ENCODE data around the gene MYO6. TPM values are rescaled to one million over a fixed set of nuclear protein-coding genes. Genes with fewer than 3 reads are reported as not detected.
"Not testable (repeated sequence)": the region's sequence is repeated elsewhere in the genome, so short reads cannot be mapped to it uniquely, and the experiment has no call there.

The MYO6 gene
- total RNA-seq, 3 donors from 2014 or later (not counting 1 experiment from before 2014, with no cell fraction given) = 3.7 to 9.2 (median 6.6) TPM

GRCh38 chr6:75892384-75892783 is 143.3 kb downstream of the MYO6 start:
- peaks cover 0 to 5% of the 10 kb centered on the region in 2 donors for H3K4me1 Mint-ChIP-seq
- H3K4me1 ChIP-seq (ENCODE audit: control insufficient read depth, insufficient read depth, low read length) = no peaks in the 10 kb centered on the region
- H3K9me3 ChIP-seq (ENCODE audit: control insufficient read depth, insufficient read depth, low read length) = no peaks in the 10 kb centered on the region
- no peak overlapping the region for H3K4me3 ChIP-seq (ENCODE audit: low read length)
- no peak overlapping the region for H3K27ac ChIP-seq (ENCODE audit: low read length)
- TF ChIP-seq CTCF (IDR thresholded peaks at IDR 0.05) = no peak
- no peaks in the 10 kb centered on the region for H3K36me3 ChIP-seq (ENCODE audit: control insufficient read depth, insufficient read depth, low read length)
- no peak for ATAC-seq
- intact Hi-C loops (cut with micrococcal nuclease) = no loop called here
- H3K27me3 Mint-ChIP-seq (ENCODE audit: low read depth in 2 of 2) = no peaks in the 10 kb centered on the region
- no peak for DNase-seq
- H3K27me3 ChIP-seq (ENCODE audit: control insufficient read depth, insufficient read depth, low read length) = no peaks in the 10 kb centered on the region
- no peak overlapping the region for H3K4me3 Mint-ChIP-seq
- H3K27ac Mint-ChIP-seq = no peak overlapping the region
- 97% methylated on average over 8 of the region's 8 CpGs for WGBS (ENCODE audit: insufficient coverage)
- no peaks in the 10 kb centered on the region for H3K9me3 Mint-ChIP-seq
- H3K36me3 Mint-ChIP-seq = no peaks in the 10 kb centered on the region

GRCh38 chr6:75893058-75893775 is 144.2 kb downstream of the MYO6 start:
- H3K36me3 Mint-ChIP-seq = no peaks in the 10 kb centered on the region
- peak in 1 of 3 donors; percentile 55 for ATAC-seq
- H3K4me3 Mint-ChIP-seq = no peak overlapping the region
- H3K27me3 Mint-ChIP-seq (ENCODE audit: low read depth in 2 of 2) = no peaks in the 10 kb centered on the region
- DNase-seq = peak in 1 of 2 donors; percentile 61
- Histone ChIP-seq H3K4me1 (ENCODE audit: control insufficient read depth, insufficient read depth, low read length) (no peaks in the 10 kb centered on the region), H3K4me3 (ENCODE audit: low read length) (no peak overlapping the region), H3K36me3 (ENCODE audit: control insufficient read depth, insufficient read depth, low read length) (no peaks in the 10 kb centered on the region), H3K9me3 (ENCODE audit: control insufficient read depth, insufficient read depth, low read length) (no peaks in the 10 kb centered on the region), H3K27ac (ENCODE audit: low read length) (no peak overlapping the region), H3K27me3 (ENCODE audit: control insufficient read depth, insufficient read depth, low read length) (no peaks in the 10 kb centered on the region)
- TF ChIP-seq CTCF (IDR thresholded peaks at IDR 0.05) = peak; percentile 68
- intact Hi-C loops (cut with micrococcal nuclease) = no loop called here
- no peak overlapping the region for H3K27ac Mint-ChIP-seq
- peaks cover 0 to 5% of the 10 kb centered on the region in 2 donors for H3K4me1 Mint-ChIP-seq
- no peaks in the 10 kb centered on the region for H3K9me3 Mint-ChIP-seq
- WGBS (ENCODE audit: insufficient coverage) = 11% methylated on average over 5 of the region's 5 CpGs

GRCh38 chr6:75893776-75894152 is 144.7 kb downstream of the MYO6 start:
- no peaks in the 10 kb centered on the region for H3K9me3 Mint-ChIP-seq
- DNase-seq = no peak
- H3K4me3 Mint-ChIP-seq = no peak overlapping the region
- no peak for TF ChIP-seq CTCF (IDR thresholded peaks at IDR 0.05)
- H3K36me3 Mint-ChIP-seq = no peaks in the 10 kb centered on the region
- Histone ChIP-seq H3K27ac (ENCODE audit: low read length) (no peak overlapping the region), H3K4me3 (ENCODE audit: low read length) (no peak overlapping the region), H3K9me3 (ENCODE audit: control insufficient read depth, insufficient read depth, low read length) (no peaks in the 10 kb centered on the region), H3K4me1 (ENCODE audit: control insufficient read depth, insufficient read depth, low read length) (no peaks in the 10 kb centered on the region), H3K27me3 (ENCODE audit: control insufficient read depth, insufficient read depth, low read length) (no peaks in the 10 kb centered on the region), H3K36me3 (ENCODE audit: control insufficient read depth, insufficient read depth, low read length) (no peaks in the 10 kb centered on the region)
- no peak overlapping the region for H3K27ac Mint-ChIP-seq
- 50% methylated on average over 2 of the region's 2 CpGs for WGBS (ENCODE audit: insufficient coverage)
- H3K4me1 Mint-ChIP-seq = peaks cover 0 to 5% of the 10 kb centered on the region in 2 donors
- ATAC-seq = no peak
- no peaks in the 10 kb centered on the region for H3K27me3 Mint-ChIP-seq (ENCODE audit: low read depth in 2 of 2)
- intact Hi-C loops (cut with micrococcal nuclease) = no loop called here

GRCh38 chr6:75896526-75896925 is 147.5 kb downstream of the MYO6 start:
- ATAC-seq (no peak), DNase-seq (no peak)
- no peak overlapping the region for H3K4me3 Mint-ChIP-seq
- Histone ChIP-seq H3K9me3 (ENCODE audit: control insufficient read depth, insufficient read depth, low read length) (no peaks in the 10 kb centered on the region), H3K27me3 (ENCODE audit: control insufficient read depth, insufficient read depth, low read length) (no peaks in the 10 kb centered on the region), H3K4me3 (ENCODE audit: low read length) (no peak overlapping the region), H3K27ac (ENCODE audit: low read length) (no peak overlapping the region), H3K4me1 (ENCODE audit: control insufficient read depth, insufficient read depth, low read length) (no peaks in the 10 kb centered on the region), H3K36me3 (ENCODE audit: control insufficient read depth, insufficient read depth, low read length) (no peaks in the 10 kb centered on the region)
- no peaks in the 10 kb centered on the region for H3K36me3 Mint-ChIP-seq
- no peak for TF ChIP-seq CTCF (IDR thresholded peaks at IDR 0.05)
- peaks cover 0 to 5% of the 10 kb centered on the region in 2 donors for H3K4me1 Mint-ChIP-seq
- H3K27me3 Mint-ChIP-seq (ENCODE audit: low read depth in 2 of 2) = no peaks in the 10 kb centered on the region
- H3K9me3 Mint-ChIP-seq = no peaks in the 10 kb centered on the region
- intact Hi-C loops (cut with micrococcal nuclease) = no loop called here
- no peak overlapping the region for H3K27ac Mint-ChIP-seq
- WGBS (ENCODE audit: insufficient coverage) = 100% methylated on average over 2 of the region's 3 CpGs

- no CpG with 5 or more reads among the region's 1 CpG for WGBS (ENCODE audit: insufficient coverage)
- H3K27ac Mint-ChIP-seq; H3K27ac ChIP-seq (ENCODE audit: low read length); H3K4me1 Mint-ChIP-seq; DNase-seq; H3K9me3 ChIP-seq (ENCODE audit: control insufficient read depth, insufficient read depth, low read length); H3K4me3 Mint-ChIP-seq; H3K4me3 ChIP-seq (ENCODE audit: low read length); ATAC-seq; H3K9me3 Mint-ChIP-seq; H3K27me3 ChIP-seq (ENCODE audit: control insufficient read depth, insufficient read depth, low read length); intact Hi-C loops (cut with micrococcal nuclease); H3K36me3 ChIP-seq (ENCODE audit: control insufficient read depth, insufficient read depth, low read length); H3K36me3 Mint-ChIP-seq; H3K27me3 Mint-ChIP-seq (ENCODE audit: low read depth in 2 of 2); H3K4me1 ChIP-seq (ENCODE audit: control insufficient read depth, insufficient read depth, low read length): not testable (repeated sequence)
These were observed 151.2 kb downstream of the MYO6 start for GRCh38 chr6:75900216-75900615.

Measured in natural killer cell (primary cell).